HG02981 (cell line): Measurements from ENCODE around the gene STARD8.
"Not testable (repeated sequence)": the region's sequence is repeated elsewhere in the genome, so short reads cannot be mapped to it uniquely, and the experiment has no call there.

Experiments used
- ATAC-seq: cut with Tn5 transposase; IDR thresholded peaks from one replicate; pipeline ENCODE4 v1.9.1; 2021; ENCODE audit warnings: mild to moderate bottlenecking, moderate library complexity; ENCODE audit not compliant: unreplicated experiment

STARD8 gene

GRCh38 chrX:68717196-68717595 lies 69.7 kb downstream of the STARD8 start:
- ATAC-seq = no peak

- ATAC-seq = no peak
Observed at GRCh38 chrX:68717663-68718442, 70.4 kb downstream of the STARD8 start.

DNA sequence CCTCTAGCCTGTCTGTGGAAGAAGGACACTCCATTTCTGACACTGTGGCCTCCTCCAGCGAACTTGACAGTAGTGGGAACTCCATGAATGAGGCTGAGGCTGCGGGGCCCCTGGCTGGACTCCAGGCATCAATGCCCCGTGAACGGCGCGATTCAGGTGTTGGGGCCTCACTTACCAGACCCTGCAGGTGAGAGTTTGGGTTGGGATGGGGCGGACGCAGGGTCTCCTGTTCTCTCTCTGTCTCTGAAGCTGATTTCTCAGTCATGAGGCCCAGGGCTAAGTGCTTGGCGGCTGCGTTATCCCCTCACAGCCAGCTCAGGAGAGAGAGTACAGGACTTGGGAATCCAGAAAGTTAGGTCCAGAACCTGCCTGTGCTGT lies 71.0 kb downstream of the STARD8 start:
- ATAC-seq = no peak

DNA sequence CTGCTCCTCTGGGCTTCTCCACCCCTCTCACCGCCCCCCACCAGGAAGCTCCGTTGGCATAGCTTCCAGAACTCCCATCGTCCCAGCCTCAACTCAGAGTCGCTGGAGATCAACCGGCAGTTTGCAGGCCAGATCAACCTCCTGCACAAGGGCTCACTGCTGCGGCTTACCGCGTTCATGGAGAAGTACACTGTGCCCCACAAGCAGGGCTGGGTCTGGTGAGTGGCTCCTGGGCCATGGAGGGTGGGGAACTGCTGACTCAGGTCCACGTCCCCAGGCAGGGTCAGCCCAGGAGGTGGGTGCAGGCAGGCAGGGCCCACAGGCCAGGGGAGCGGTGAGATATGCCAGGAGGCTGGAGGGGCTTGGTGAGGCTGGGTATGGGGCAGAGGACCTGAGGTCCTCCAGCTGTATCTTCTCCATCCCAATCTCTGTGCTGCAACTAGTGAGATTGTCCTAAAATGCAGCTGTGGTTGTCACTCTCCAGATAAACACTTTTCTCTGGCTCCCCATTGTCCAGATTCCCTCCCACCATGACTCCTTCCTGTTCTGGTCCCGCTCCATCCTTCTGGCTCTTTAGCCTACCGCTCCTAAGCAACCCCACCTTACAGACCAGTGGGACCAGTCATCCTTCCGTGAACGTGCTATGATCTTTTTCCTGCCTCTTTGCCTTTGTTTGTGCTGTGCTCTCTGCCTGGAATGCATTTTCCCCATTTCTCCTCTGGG lies 71.9 kb downstream of the STARD8 start:
- ATAC-seq = no peak

- ATAC-seq = no peak
Observed at GRCh38 chrX:68719904-68720614, 72.6 kb downstream of the STARD8 start.

GRCh38 chrX:68720851-68721250 lies 73.4 kb downstream of the STARD8 start:
- ATAC-seq = no peak

- ATAC-seq = no peak
Observed at GRCh38 chrX:68721546-68721945, 74.1 kb downstream of the STARD8 start.

DNA sequence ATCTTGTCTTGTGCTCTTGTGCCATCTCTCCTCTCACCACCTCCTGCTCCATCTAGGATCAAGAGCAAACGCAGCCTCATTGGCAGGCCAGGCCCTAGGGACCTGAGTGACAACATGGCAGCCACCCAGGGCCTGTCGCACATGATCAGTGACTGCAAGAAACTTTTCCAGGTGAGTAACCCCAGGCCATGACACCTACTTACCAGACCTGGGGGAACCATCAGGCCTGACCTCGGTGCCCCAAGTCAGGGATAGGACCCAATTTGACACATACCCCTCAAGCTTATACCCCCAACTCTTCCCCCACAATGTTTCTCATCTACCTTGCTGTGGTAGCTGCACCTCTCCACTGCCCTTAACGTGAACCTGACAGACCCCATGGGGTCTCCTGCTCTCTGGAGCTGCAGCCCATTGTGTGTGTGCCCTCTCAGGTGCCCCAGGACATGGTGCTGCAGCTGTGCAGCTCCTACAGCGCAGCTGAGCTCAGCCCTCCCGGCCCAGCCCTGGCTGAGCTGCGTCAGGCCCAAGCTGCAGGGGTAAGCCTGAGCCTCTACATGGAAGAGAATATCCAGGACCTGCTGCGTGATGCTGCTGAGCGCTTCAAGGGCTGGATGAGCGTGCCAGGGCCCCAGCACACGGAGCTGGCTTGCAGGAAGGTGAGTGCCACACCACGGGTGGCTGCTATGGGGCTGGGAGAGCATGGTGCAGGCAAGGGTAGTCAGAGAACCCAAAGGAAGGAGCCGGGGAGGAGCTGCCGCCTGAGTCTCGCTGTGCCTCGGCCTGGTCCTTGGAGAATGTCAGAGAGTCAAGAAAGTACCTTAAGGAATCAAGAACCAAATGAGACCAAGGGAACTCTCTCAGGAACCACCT lies 74.8 kb downstream of the STARD8 start:
- ATAC-seq = no peak

DNA sequence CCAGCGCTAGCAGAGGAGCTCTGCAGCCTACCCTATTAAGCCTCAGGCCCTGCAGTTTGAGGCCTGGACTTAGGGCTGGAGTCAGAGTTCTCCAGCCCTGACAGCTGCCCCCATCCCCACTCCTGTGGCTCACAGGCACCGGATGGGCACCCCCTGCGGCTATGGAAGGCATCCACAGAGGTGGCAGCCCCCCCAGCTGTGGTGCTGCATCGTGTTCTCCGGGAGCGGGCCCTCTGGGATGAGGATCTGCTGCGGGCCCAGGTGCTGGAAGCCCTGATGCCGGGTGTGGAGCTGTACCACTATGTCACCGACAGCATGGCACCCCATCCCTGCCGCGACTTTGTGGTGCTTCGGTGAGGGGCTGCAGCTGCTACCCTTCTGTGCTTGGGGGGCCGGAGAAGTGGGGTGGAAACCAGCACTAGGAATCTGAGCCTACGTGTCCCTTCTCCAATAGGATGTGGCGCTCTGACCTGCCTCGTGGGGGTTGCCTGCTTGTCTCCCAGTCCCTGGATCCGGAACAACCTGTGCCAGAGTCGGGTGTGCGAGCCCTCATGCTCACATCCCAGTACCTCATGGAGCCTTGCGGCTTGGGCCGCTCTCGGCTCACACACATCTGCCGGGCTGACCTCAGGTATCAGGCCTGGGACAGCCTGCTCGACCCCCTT lies 76.2 kb downstream of the STARD8 start:
- ATAC-seq = no peak

- ATAC-seq = no peak
Observed at GRCh38 chrX:68724531-68725020, 77.1 kb downstream of the STARD8 start.

- no peak for ATAC-seq
Observed at GRCh38 chrX:68725756-68726365, 78.4 kb downstream of the STARD8 start.

DNA sequence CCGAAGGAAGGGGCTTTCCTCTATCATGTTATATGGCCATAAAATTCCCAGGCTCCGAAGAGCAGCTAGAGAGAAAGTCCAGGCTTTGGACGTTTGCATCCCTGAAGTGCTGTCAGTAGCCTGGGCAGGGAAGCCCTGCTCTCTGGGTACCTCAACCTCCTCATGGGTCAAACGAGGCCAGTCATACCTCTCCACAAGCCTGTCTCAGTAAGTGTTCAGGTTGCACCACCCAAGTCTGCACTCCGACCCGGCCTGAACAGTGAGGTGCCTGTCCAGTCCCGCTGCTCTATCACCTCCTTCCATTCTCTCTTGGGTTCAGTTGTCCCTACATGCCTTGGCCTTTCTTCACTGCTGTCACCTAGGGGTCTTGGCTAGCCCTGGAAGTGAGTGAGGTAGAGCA lies 78.9 kb downstream of the STARD8 start:
- ATAC-seq = no peak

DNA sequence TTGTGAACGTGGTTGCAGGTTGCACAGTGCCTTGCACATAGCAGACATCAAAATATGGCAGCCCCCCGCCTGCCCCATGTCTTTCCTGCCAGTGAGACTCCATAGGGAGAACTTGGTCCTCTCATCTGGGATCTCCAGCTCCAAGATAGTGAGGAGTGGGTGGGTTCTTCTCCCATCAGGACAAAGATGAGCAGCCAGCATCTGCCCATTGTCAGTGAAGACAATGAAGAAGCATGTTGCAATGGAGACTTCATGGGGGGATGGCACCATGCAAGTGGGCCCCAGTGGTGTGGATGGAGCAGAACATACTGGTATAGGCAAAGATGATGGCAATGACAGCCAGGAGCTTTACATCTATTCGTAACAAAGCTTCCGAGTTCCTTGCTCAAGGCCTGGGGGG lies 80.2 kb downstream of the STARD8 start:
- no peak for ATAC-seq

DNA sequence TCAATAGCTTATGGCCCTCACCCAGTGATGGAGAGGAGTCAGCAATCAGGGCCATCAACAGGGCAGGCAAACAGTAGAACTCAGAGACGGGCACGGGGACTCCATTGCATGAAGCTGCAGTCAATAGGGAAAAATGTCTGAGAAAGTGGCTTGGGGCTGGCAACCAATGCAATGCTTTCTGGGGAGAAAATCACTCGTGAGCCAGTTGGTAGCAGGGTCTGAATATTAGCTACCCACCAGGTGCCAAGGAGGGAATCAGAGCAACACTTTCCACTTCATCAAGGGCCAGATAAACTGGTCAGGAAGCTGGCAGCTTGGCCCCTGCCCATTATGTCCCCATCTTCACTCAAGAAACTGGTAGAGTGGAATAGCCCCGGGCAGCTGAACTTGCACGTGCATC lies 80.7 kb downstream of the STARD8 start:
- no peak for ATAC-seq

DNA sequence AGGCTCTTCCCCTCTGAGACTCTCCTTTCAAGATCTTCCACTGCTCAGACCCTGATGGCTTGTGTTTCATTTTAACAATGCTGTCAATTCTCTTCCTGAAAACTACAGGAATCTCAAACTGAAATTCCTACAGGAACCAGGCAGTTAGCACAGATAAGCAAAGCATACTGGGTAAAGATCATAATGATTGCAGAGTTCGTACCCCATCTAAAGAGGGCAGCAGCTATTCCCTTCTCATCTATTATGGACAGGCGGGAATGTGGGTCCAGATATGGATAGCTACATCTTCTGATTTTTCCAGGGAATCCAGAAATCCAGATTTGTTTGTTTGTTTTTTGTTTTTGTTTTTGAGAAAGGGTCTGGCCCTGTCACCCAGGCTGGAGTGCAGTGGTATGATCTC lies 83.8 kb downstream of the STARD8 start:
- no peak for ATAC-seq

- ATAC-seq = peak; percentile 69
Observed at GRCh38 chrX:68732906-68733493, 85.5 kb downstream of the STARD8 start.

DNA sequence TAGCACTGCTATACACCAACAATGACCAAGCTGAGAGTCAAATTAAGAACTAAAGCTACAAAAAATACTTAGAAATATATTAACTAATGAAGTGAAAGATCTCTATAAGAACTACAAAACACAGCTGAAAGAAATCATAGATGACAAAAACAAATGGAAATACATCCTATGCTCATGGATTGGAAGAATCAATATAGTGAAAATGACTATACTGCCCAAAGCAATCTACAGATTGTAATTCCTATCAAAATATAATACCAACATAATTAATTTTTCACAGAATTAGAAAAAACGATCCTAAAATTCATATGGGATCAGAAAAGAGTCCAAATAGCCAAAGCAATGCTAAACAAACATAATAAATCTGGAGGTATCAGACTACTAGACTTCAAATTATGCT lies 87.8 kb downstream of the STARD8 start:
- ATAC-seq = no peak

GRCh38 chrX:68741864-68742263 lies 94.4 kb downstream of the STARD8 start:
- ATAC-seq = not testable (repeated sequence)

DNA sequence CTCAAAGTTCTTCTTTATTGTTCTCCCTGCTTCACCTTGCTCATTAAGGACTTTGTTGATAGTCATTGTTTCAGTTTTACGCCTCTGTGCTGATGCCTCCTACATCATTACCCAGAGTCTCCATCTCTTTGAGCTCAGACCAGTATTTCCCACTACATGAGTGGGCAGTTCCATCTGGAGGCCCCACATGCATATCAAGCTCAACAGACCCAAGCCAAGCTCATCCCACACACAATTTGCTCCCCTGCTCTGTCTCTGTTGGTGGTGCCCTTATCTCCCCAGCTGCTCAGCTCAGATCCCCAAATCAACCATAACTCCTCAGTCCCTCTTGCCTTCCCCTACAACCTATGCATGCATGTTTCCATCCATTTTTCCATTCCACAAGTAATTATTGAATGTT lies 96.3 kb downstream of the STARD8 start:
- no peak for ATAC-seq
